ENCODE results near the gene SPNS1.
A peak's percentile ranks its signal among the peaks of the same experiment; 100 is the strongest.
"Not testable (repeated sequence)": the region's sequence is repeated elsewhere in the genome, so short reads cannot be mapped to it uniquely, and the experiment has no call there.

SPNS1 gene

GRCh38 chr16:28938721-28939120 is 35.9 kb upstream of the SPNS1 start:
- no peak overlapping the region for H3K4me3 Mint-ChIP-seq
- no peak overlapping the region for H3K27ac Mint-ChIP-seq

DNA sequence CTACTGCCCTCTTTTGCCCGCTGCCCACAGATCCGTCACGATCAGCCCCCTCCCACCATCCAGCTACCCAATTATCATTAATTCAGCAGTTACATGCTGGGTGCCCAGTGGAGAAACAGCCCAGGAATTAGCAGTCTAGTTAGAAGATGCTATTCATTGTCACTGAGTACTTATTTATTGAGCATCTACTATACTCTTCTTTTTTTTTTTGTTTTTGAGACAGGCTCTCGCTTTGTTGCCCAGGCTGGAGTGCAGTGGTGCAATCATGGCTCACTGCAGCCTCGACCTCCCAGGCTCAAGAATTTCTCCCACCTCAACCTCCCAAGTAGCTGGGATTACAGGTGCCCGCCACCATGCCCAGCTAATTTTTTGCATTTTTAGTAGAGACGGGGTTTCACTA is 34.8 kb upstream of the SPNS1 start:
- H3K27ac Mint-ChIP-seq, H3K9me3 Mint-ChIP-seq, H3K27me3 Mint-ChIP-seq, H3K36me3 Mint-ChIP-seq, H3K4me3 Mint-ChIP-seq: not testable (repeated sequence)
- H3K4me1 Mint-ChIP-seq: peaks cover 16% of the 10 kb centered on the region

More at GRCh38 chr16:28938721-28939120, 35.9 kb upstream of the SPNS1 start:
- no peaks in the 10 kb centered on the region for H3K36me3 Mint-ChIP-seq
- peaks cover 16% of the 10 kb centered on the region for H3K4me1 Mint-ChIP-seq
- no peaks in the 10 kb centered on the region for H3K27me3 Mint-ChIP-seq
- no peaks in the 10 kb centered on the region for H3K9me3 Mint-ChIP-seq

- no peak overlapping the region for H3K4me3 Mint-ChIP-seq
- no peak overlapping the region for H3K27ac Mint-ChIP-seq
- H3K4me1 Mint-ChIP-seq: peaks cover 8% of the 10 kb centered on the region
- no peaks in the 10 kb centered on the region for H3K36me3 Mint-ChIP-seq
- H3K27me3 Mint-ChIP-seq: no peaks in the 10 kb centered on the region
- H3K9me3 Mint-ChIP-seq: no peaks in the 10 kb centered on the region
These were observed 31.3 kb upstream of the SPNS1 start for GRCh38 chr16:28943281-28943680.

- Mint-ChIP-seq H3K36me3 (no peaks in the 10 kb centered on the region), H3K4me3 (no peak overlapping the region), H3K4me1 (peaks cover 18% of the 10 kb centered on the region), H3K27ac (no peak overlapping the region), H3K27me3 (no peaks in the 10 kb centered on the region), H3K9me3 (no peaks in the 10 kb centered on the region)
These were observed 27.9 kb upstream of the SPNS1 start for GRCh38 chr16:28946681-28947080.

- H3K9me3 Mint-ChIP-seq: no peaks in the 10 kb centered on the region
- peak within 1 kb of the TSS; percentile 90 for H3K27ac Mint-ChIP-seq
- H3K4me1 Mint-ChIP-seq: peaks cover 39% of the 10 kb centered on the region
- H3K4me3 Mint-ChIP-seq: peak within 1 kb of the TSS; percentile 92
- no peaks in the 10 kb centered on the region for H3K36me3 Mint-ChIP-seq
- H3K27me3 Mint-ChIP-seq: no peaks in the 10 kb centered on the region
These were observed 23.7 kb upstream of the SPNS1 start, which contains the start of gene NFATC2IP for GRCh38 chr16:28950648-28951409. NFATC2IP (plus strand) TSS chr16:28950937; CDS start chr16:28951012, 75 bp downstream.

DNA sequence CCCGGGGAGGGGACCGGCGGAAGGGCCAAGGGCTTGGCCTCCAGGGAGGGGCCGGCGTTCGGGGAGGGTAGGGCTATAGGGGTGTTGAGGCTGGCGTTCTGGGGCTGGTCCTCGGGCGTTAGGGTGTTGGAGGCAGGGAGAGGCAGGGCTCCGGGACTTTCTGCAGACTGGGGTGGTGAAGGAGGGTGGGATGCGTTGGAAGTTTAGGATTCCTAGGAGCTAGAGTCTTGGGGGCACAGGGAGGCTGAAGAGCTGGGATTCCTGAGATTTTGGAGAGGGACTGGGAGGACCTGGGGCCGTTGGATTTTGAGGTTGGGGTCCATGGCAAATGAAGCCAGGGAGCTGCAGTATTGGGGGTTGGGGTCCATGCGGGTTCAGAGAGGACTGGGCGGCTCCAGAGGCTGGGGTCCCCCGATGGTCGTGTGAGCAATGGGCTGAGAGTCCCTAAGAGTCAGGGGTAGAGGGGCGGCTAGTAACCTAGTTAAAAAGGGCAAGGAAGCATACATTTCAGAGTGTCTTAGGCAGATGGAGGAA is 23.1 kb upstream of the SPNS1 start:
- peak overlapping the region; percentile 84 for H3K27ac Mint-ChIP-seq
- H3K36me3 Mint-ChIP-seq: peaks cover 2% of the 10 kb centered on the region
- H3K4me1 Mint-ChIP-seq: peaks cover 40% of the 10 kb centered on the region
- H3K9me3 Mint-ChIP-seq: no peaks in the 10 kb centered on the region
- peak overlapping the region; percentile 92 for H3K4me3 Mint-ChIP-seq
- no peaks in the 10 kb centered on the region for H3K27me3 Mint-ChIP-seq

DNA sequence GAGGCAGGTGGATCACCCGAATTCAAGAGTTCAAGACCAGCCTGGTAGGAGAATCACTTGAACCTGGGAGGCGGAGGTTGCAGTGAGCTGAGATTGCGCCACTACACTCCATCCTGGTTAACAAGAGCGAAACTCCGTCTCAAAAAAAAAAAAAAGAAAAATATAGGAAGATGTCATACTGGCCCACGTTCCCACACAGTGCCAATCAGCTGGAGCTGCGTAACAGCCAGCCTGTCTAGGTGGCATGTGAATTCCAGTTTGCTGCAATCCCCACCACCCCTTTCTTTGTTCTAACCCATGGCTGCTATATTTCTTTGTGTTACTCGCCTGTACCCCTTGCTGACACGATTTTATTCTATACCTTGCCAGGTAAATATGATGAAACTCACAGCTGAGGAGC is 16.4 kb upstream of the SPNS1 start:
- H3K4me1 Mint-ChIP-seq: peaks cover 23% of the 10 kb centered on the region
- no peak overlapping the region for H3K4me3 Mint-ChIP-seq
- H3K36me3 Mint-ChIP-seq: peaks cover 11% of the 10 kb centered on the region
- no peaks in the 10 kb centered on the region for H3K27me3 Mint-ChIP-seq
- no peaks in the 10 kb centered on the region for H3K9me3 Mint-ChIP-seq
- no peak overlapping the region for H3K27ac Mint-ChIP-seq

DNA sequence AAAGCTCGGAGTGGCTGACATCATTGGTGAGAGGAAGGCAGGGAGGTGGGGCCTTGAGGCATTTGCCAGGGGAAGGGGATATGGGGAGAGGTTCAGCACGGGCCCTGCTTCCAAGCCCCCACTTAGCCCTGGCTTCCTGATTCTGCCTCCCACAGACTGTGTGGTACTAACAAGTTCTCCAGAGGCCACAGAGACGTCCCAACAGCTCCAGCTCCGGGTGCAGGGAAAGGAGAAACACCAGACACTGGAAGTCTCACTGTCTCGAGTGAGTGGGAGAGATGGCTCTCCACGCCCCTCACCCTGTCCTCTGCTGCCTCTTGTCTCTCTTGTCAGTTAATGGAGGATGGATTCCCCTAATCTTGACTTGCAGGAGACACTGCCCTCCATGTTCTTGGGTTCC is 15.7 kb upstream of the SPNS1 start:
- Mint-ChIP-seq H3K27ac (no peak overlapping the region), H3K36me3 (peaks cover 11% of the 10 kb centered on the region), H3K27me3 (no peaks in the 10 kb centered on the region), H3K4me1 (peaks cover 16% of the 10 kb centered on the region), H3K4me3 (no peak overlapping the region), H3K9me3 (no peaks in the 10 kb centered on the region)

- Mint-ChIP-seq H3K9me3 (no peaks in the 10 kb centered on the region), H3K36me3 (peaks cover 14% of the 10 kb centered on the region), H3K4me3 (no peak overlapping the region), H3K27me3 (no peaks in the 10 kb centered on the region), H3K27ac (no peak overlapping the region), H3K4me1 (peaks cover 5% of the 10 kb centered on the region)
These were observed 10.5 kb upstream of the SPNS1 start for GRCh38 chr16:28964072-28964471.

DNA sequence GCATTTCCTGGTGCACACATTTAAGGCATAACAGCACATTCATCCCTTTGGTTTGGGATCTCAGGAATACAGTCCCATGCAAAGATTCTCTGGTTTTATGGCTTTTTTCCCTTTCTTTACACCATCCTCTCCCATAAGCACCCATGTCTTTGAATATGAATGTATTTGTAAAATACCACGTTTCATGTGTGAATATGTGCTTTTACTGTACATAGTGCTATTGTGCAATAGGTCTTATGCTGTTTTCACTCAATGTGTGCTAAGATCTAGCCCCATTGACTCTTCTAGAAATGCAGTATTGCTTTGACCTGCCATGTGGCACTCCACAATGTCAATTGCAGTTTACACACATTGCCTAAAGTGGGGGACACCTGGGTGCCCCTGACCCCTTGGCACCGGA is 10.1 kb upstream of the SPNS1 start:
- peaks cover 5% of the 10 kb centered on the region for H3K4me1 Mint-ChIP-seq
- no peak overlapping the region for H3K27ac Mint-ChIP-seq
- H3K27me3 Mint-ChIP-seq: no peaks in the 10 kb centered on the region
- peaks cover 14% of the 10 kb centered on the region for H3K36me3 Mint-ChIP-seq
- H3K4me3 Mint-ChIP-seq: no peak overlapping the region
- no peaks in the 10 kb centered on the region for H3K9me3 Mint-ChIP-seq

GRCh38 chr16:28967156-28967555 is 7.4 kb upstream of the SPNS1 start:
- H3K36me3 Mint-ChIP-seq: peaks cover 7% of the 10 kb centered on the region
- peak overlapping the region; percentile 30 for H3K4me3 Mint-ChIP-seq
- H3K27ac Mint-ChIP-seq: peak overlapping the region; percentile 65
- H3K9me3 Mint-ChIP-seq: no peaks in the 10 kb centered on the region
- no peaks in the 10 kb centered on the region for H3K27me3 Mint-ChIP-seq
- H3K4me1 Mint-ChIP-seq: no peaks in the 10 kb centered on the region

GRCh38 chr16:28969696-28970095 is 4.9 kb upstream of the SPNS1 start:
- H3K27me3 Mint-ChIP-seq, H3K4me1 Mint-ChIP-seq, H3K27ac Mint-ChIP-seq, H3K9me3 Mint-ChIP-seq, H3K36me3 Mint-ChIP-seq, H3K4me3 Mint-ChIP-seq: not testable (repeated sequence)

GRCh38 chr16:28974007-28974436 is 556 bp upstream of the SPNS1 start:
- Mint-ChIP-seq H3K4me1 (peaks cover 43% of the 10 kb centered on the region), H3K27ac (peak overlapping the region; percentile 99), H3K36me3 (peaks cover 3% of the 10 kb centered on the region), H3K9me3 (no peaks in the 10 kb centered on the region), H3K27me3 (no peaks in the 10 kb centered on the region), H3K4me3 (peak overlapping the region; percentile 99)

DNA sequence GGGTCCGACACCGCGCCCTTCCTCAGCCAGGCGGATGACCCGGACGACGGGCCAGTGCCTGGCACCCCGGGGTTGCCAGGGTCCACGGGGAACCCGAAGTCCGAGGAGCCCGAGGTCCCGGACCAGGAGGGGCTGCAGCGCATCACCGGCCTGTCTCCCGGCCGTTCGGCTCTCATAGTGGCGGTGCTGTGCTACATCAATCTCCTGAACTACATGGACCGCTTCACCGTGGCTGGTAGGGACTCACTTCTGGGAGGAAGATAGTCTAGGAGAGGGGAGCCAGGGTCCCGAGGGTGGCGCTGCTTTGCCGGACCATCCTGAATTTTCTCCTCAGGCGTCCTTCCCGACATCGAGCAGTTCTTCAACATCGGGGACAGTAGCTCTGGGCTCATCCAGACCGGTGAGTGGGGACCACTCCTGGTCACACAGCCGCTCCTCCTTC is 601 bp downstream of the SPNS1 start:
- Mint-ChIP-seq H3K36me3 (peaks cover 3% of the 10 kb centered on the region), H3K4me1 (peaks cover 43% of the 10 kb centered on the region), H3K27ac (peak overlapping the region; percentile 88), H3K27me3 (no peaks in the 10 kb centered on the region), H3K4me3 (peak overlapping the region; percentile 99), H3K9me3 (no peaks in the 10 kb centered on the region)

DNA sequence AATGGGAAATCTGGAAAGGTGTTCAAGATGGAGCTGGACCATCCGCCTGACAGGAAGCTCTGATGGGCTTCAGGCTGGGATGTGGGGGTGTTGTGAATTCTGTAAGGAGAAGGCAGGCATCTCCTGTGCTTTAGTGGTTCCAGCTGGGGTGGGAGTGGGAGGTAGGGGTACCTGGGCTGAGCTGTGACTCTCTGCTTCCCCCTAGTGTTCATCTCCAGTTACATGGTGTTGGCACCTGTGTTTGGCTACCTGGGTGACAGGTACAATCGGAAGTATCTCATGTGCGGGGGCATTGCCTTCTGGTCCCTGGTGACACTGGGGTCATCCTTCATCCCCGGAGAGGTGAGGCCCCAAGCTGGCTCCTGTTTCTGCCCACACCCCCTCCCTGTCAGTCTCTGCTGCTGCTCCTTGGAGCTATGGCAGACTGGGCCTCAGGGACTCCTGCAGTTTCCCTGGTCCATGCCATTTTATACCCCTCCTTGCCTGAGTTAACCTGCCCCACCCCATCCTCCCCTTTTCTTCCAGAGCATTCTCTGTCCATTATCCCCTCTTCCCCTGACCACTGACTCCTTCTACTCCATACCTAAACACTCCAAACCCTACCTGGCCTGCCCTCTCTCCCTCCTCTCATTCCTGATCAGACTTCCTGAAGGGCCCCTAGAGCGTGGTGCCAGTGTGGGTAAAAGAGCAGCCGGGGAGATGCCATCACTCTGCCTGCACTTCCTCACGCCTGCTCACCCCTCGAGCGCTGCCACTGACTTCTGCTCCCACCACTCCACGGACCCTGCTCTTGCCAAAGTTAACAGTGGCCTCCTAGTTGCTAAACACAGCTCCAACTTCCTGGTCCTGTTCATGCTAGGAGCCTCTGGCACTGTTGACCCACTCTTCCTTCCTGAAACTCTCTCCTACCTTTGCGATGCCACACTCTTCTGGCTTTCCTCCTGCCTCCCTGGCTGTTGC is 3.4 kb downstream of the SPNS1 start:
- Mint-ChIP-seq H3K9me3 (no peaks in the 10 kb centered on the region), H3K4me1 (peaks cover 52% of the 10 kb centered on the region), H3K27me3 (no peaks in the 10 kb centered on the region), H3K36me3 (peaks cover 12% of the 10 kb centered on the region), H3K27ac (peak overlapping the region; percentile 87), H3K4me3 (peak overlapping the region; percentile 69)

DNA sequence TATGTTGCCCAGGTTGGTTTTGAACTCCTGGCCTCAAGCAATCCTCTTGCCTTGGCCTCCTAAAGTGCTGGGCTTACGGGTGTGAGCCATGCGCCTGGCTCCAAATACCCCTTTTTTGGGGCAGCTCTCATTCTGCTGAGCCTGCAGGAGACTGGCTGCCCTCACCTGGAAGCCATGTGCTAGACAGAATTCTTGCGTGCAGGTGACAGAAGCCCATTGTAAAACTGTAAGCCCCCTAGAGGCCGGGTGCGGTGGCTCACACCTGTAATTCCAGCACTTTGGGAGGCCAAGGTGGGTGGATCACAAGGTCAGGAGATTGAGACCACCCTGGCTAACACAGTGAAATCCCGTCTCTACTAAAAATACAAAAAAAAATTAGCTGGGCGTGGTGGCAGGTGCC is 5.8 kb downstream of the SPNS1 start:
- not testable (repeated sequence) for H3K27ac Mint-ChIP-seq, H3K4me3 Mint-ChIP-seq, H3K27me3 Mint-ChIP-seq, H3K9me3 Mint-ChIP-seq
- Mint-ChIP-seq H3K4me1 (peaks cover 58% of the 10 kb centered on the region), H3K36me3 (peaks cover 23% of the 10 kb centered on the region)

Measured in activated naive CD4-positive, alpha-beta T cell treated with anti-CD3 and anti-CD28 coated beads, Interleukin-2, amount 50 U/mL, for 24 hours (primary cell).